H1 (cell line): ENCODE data around the gene FADD. TPM values are rescaled to one million over a fixed set of nuclear protein-coding genes. Genes with fewer than 3 reads are reported as not detected.

ENCODE experiments used
- CTCF ChIA-PET: fragments of 300-600 bp; sonication (Branson Sonifier 250); formaldehyde crosslinking; loops from one replicate; lab custom pipeline; 2021; ENCODE audit not compliant: partially characterized antibody; lab: Charles Lee
- POLR2A ChIA-PET: fragments of 300-600 bp; sonication (Branson Sonifier 250); formaldehyde crosslinking; loops from one replicate; lab custom pipeline; 2021; ENCODE audit warnings: inconsistent platforms; ENCODE audit not compliant: partially characterized antibody; lab: Charles Lee
- DNase-seq, 2 experiments: peaks; one replicate each; pipeline versions ENCODE4 v3.0.0 to v3.0.0-alpha.2; 2010 to 2022; ENCODE audit warnings: low spot score in 2 of 2, low read depth in 1 of 2, mixed read lengths in 1 of 2
- FAIRE-seq: peaks from 2 replicates; lab custom pipeline; 2011; peaks lifted over from hg19 to GRCh38; lab: Jason Lieb, UNC
- H2AFZ ChIP-seq: 2 replicates; pipeline ENCODE4 v1.8.1; 2012; ENCODE audit warnings: low read length, inconsistent platforms
- H2AK5ac ChIP-seq: 2 replicates; pipeline ENCODE4 v1.6.1; 2013; ENCODE audit warnings: low read depth, low read length
- H2BK120ac ChIP-seq: replicated peaks from 2 replicates; pipeline ENCODE3; 2013; ENCODE audit warnings: low read depth, low read length, inconsistent platforms
- H2BK12ac ChIP-seq: 2 replicates; pipeline ENCODE4 v1.6.1; 2013; ENCODE audit warnings: low read depth, low read length
- H2BK15ac ChIP-seq: 2 replicates; pipeline ENCODE4 v1.6.1; 2013; ENCODE audit warnings: low read length
- H2BK20ac ChIP-seq: 2 replicates; pipeline ENCODE4 v1.6.1; 2013; ENCODE audit warnings: low read length
- H2BK5ac ChIP-seq: 2 replicates; pipeline ENCODE4 v1.6.1; 2013; ENCODE audit warnings: low read depth, low read length
- H3K14ac ChIP-seq: 2 replicates; pipeline ENCODE4 v1.6.1; 2013; ENCODE audit warnings: inconsistent platforms; ENCODE audit not compliant: insufficient read length
- H3K18ac ChIP-seq: 2 replicates; pipeline ENCODE4 v1.6.1; 2013; ENCODE audit warnings: low read length; ENCODE audit errors: extremely low read depth
- H3K23ac ChIP-seq: 2 replicates; pipeline ENCODE4 v1.6.1; 2013; ENCODE audit warnings: inconsistent platforms; ENCODE audit not compliant: insufficient read length
- H3K23me2 ChIP-seq: 2 replicates; pipeline ENCODE4 v1.6.1; 2013; ENCODE audit warnings: low read depth, low read length
- H3K27ac ChIP-seq: 2 replicates; pipeline ENCODE4 v1.6.1; 2011; ENCODE audit warnings: low read depth, low read length, inconsistent platforms
- H3K27me3 ChIP-seq, 4 experiments: replicated peaks in 1 of 4; 1 replicate in 1 of 4; 2 replicates in 3 of 4; pipeline versions ENCODE4 v1.6.1 to v1.8.1; 2011 to 2013; ENCODE audit warnings: low read length in 3 of 4, mild to moderate bottlenecking in 3 of 4, inconsistent platforms in 2 of 4, mixed read lengths in 2 of 4, moderate library complexity in 1 of 4; ENCODE audit not compliant: control insufficient read depth in 3 of 4, insufficient read depth in 3 of 4; ENCODE audit errors: extremely low read depth in 1 of 4
- H3K36me3 ChIP-seq, 4 experiments: 2 replicates each; pipeline versions ENCODE4 v1.6.1 to v1.8.1; 2011 to 2013; ENCODE audit warnings: mild to moderate bottlenecking in 4 of 4, low read length in 3 of 4, moderate library complexity in 2 of 4, control low read depth in 1 of 4, inconsistent platforms in 1 of 4; ENCODE audit not compliant: insufficient read depth in 4 of 4, control insufficient read depth in 2 of 4
- H3K4ac ChIP-seq: replicated peaks from 2 replicates; pipeline ENCODE3; 2013; ENCODE audit warnings: low read length, low read depth, mixed read lengths, inconsistent platforms; ENCODE audit not compliant: insufficient read length
- H3K4me1 ChIP-seq, 4 experiments: replicated peaks in 1 of 4; 1 replicate in 1 of 4; 2 replicates in 3 of 4; pipeline versions ENCODE4 v1.6.1 to v1.8.1; 2011 to 2013; ENCODE audit warnings: low read length in 3 of 4, inconsistent platforms in 2 of 4, mixed read lengths in 1 of 4; ENCODE audit not compliant: insufficient read depth in 4 of 4, control insufficient read depth in 3 of 4
- H3K4me2 ChIP-seq, 2 experiments: 2 replicates each; pipeline versions ENCODE4 v1.6.1 to v1.8.1; 2011 to 2013; ENCODE audit warnings: low read depth in 2 of 2, low read length in 2 of 2, control low read depth in 1 of 2, inconsistent platforms in 1 of 2, mild to moderate bottlenecking in 1 of 2; ENCODE audit not compliant: insufficient read depth in 1 of 2
- H3K4me3 ChIP-seq, 4 experiments: fragments of 200-600, 300-600 bp in 1 of 4; sonication (generic), shearing (Covaris generic), sonication (Bioruptor Twin) in 1 of 4; 2 replicates each; pipeline versions ENCODE4 v1.5.1 to v1.8.1; 2011 to 2016; ENCODE audit warnings: low read length in 4 of 4, low read depth in 3 of 4, control low read depth in 2 of 4, inconsistent platforms in 2 of 4, mild to moderate bottlenecking in 2 of 4, mixed read lengths in 1 of 4, moderate library complexity in 1 of 4; ENCODE audit not compliant: insufficient read depth in 2 of 4; ENCODE audit errors: extremely low read depth in 1 of 4
- H3K56ac ChIP-seq: replicated peaks from 2 replicates; pipeline ENCODE3; 2013; ENCODE audit warnings: low read depth, mild to moderate bottlenecking, mixed read lengths, low read length, inconsistent platforms; ENCODE audit not compliant: insufficient read length
- H3K79me1 ChIP-seq: 2 replicates; pipeline ENCODE4 v1.6.1; 2013; ENCODE audit warnings: low read depth, low read length, control low read depth
- H3K79me2 ChIP-seq, 2 experiments: 2 replicates each; pipeline versions ENCODE4 v1.6.1 to v1.8.1; 2012 to 2013; ENCODE audit warnings: low read length in 2 of 2, mild to moderate bottlenecking in 2 of 2, inconsistent platforms in 1 of 2; ENCODE audit not compliant: insufficient read depth in 2 of 2, control insufficient read depth in 1 of 2
- H3K9ac ChIP-seq, 4 experiments: replicated peaks in 1 of 4; 1 replicate in 1 of 4; 2 replicates in 3 of 4; pipeline versions ENCODE4 v1.6.1 to v1.8.1; 2011 to 2013; ENCODE audit warnings: low read depth in 3 of 4, low read length in 3 of 4, control low read depth in 2 of 4, mild to moderate bottlenecking in 2 of 4, moderate library complexity in 2 of 4, inconsistent platforms in 1 of 4; ENCODE audit errors: extremely low read depth in 1 of 4
- H3K9me3 ChIP-seq, 2 experiments: 2 replicates each; pipeline versions ENCODE4 v1.6.1 to v1.8.1; 2012 to 2013; ENCODE audit warnings: mild to moderate bottlenecking in 2 of 2, moderate library complexity in 2 of 2, control low read depth in 1 of 2, inconsistent platforms in 1 of 2, low read depth in 1 of 2, low read length in 1 of 2, mixed read lengths in 1 of 2; ENCODE audit not compliant: insufficient read depth in 2 of 2
- H4K20me1 ChIP-seq, 2 experiments: replicated peaks in 1 of 2; 2 replicates each; pipeline versions ENCODE3 to v1.8.1; 2011 to 2013; ENCODE audit warnings: inconsistent platforms in 2 of 2, low read length in 2 of 2, mild to moderate bottlenecking in 1 of 2; ENCODE audit not compliant: insufficient read depth in 2 of 2, control insufficient read depth in 1 of 2
- H4K5ac ChIP-seq: 2 replicates; pipeline ENCODE4 v1.6.1; 2013; ENCODE audit warnings: low read length, low read depth, mixed read lengths, inconsistent platforms; ENCODE audit not compliant: insufficient read length
- H4K8ac ChIP-seq: 2 replicates; pipeline ENCODE4 v1.8.0; 2013; ENCODE audit warnings: mild to moderate bottlenecking, moderate library complexity, low read length, inconsistent platforms; ENCODE audit not compliant: insufficient read depth; ENCODE audit errors: extremely low read depth
- H4K91ac ChIP-seq: replicated peaks from 2 replicates; pipeline ENCODE3; 2013; ENCODE audit warnings: low read length, mixed read lengths, inconsistent platforms; ENCODE audit not compliant: insufficient read length
- KDM1A ChIP-seq: fragments of 200-600, 300-600 bp; sonication (generic); IDR thresholded peaks from 2 replicates; pipeline ENCODE4 v1.7.1; 2016; ENCODE audit warnings: mild to moderate bottlenecking, low read length, borderline replicate concordance
- SP4 ChIP-seq: IDR thresholded peaks from 2 replicates; pipeline ENCODE4 v1.6.1; 2012; ENCODE audit warnings: low read length, inconsistent platforms
- WGBS, 2 experiments: shearing (Covaris generic) in 1 of 2; methylation state at CpG; one replicate each; pipeline versions ENCODE4 v1.1.6 to v1.1.7; 2013 to 2015; ENCODE audit warnings: low lambda C conversion rate in 2 of 2, mixed read lengths in 2 of 2, inconsistent platforms in 1 of 2, low coverage in 1 of 2, missing lambda C conversion rate in 1 of 2; ENCODE audit not compliant: insufficient replicate concordance in 2 of 2, insufficient coverage in 1 of 2, insufficient read length in 1 of 2; ENCODE audit errors: extremely low coverage in 1 of 2, missing lambda C conversion rate in 1 of 2; 5-methylcytosine and 5-hydroxymethylcytosine counted together
- polyA plus RNA-seq, 7 experiments: library from polyadenylated mRNA; depleted of rRNA in 3 of 7; stranded (reverse) in 5 of 7; unstranded in 2 of 7; fragments of >200 nt in 5 of 7; fragments of 200-250 nt in 2 of 7; gene quantifications; 1 replicate in 5 of 7; 2 replicates in 1 of 7; 4 replicates in 1 of 7; pipeline versions ENCODE4 v1.2.1 to v1.2.3, GENCODE V29; 2011 to 2013; ENCODE audit warnings: missing spikeins in 2 of 7, mixed read lengths in 2 of 7
- total RNA-seq: library from RNA; stranded (reverse); fragmentation: NEBNext Ultra II Directional; extraction: Animal tissue kit (Norgen Biotek cat#: 25700); gene quantifications from 2 replicates; pipeline ENCODE4 v1.2.1, GENCODE V29; 2021

Gene FADD
- total and polyA plus RNA-seq, 2 of the 8 experiments (the other 6 are each of a cell fraction or from before 2014, with no cell fraction given) = 29.0 to 43.9 TPM

- no peak overlapping the region for H4K5ac ChIP-seq
- H3K23me2 ChIP-seq = no peaks in the 10 kb centered on the region
- no peaks in the 10 kb centered on the region for H3K9me3 ChIP-seq
- H3K36me3 ChIP-seq = no peaks in the 10 kb centered on the region
- 87% methylated on average over 8 of the region's 8 CpGs; no CpG with 5 or more reads in 1 of the 2 experiments for WGBS, 2 experiments
- H3K4me2 ChIP-seq = no peak overlapping the region
- H2AFZ ChIP-seq = no peak overlapping the region
- no peak overlapping the region for H2BK5ac ChIP-seq
- H3K4ac ChIP-seq = no peak overlapping the region
- H3K56ac ChIP-seq = no peak overlapping the region
- TF ChIP-seq KDM1A = no peak
- TF ChIP-seq SP4 = no peak
- FAIRE-seq (no peak), DNase-seq (no peak)
- no peak overlapping the region for H4K91ac ChIP-seq
- no peaks in the 10 kb centered on the region for H3K79me1 ChIP-seq
- H3K4me3 ChIP-seq = no peak overlapping the region
- H3K23ac ChIP-seq = no peak overlapping the region
- no peak overlapping the region for H3K9ac ChIP-seq
- no peak overlapping the region for H3K27ac ChIP-seq
- H2BK20ac ChIP-seq = no peak overlapping the region; the same call in 1 of the 2 replicates
- H2AK5ac ChIP-seq = no peak overlapping the region
- H2BK120ac ChIP-seq = no peak overlapping the region
- CTCF ChIA-PET = interaction anchor here (0.8 to 2.1 kb wide), 2 partner anchors 18 to 20 kb away, joined by 3 to 7 read pairs; no protein-coding TSS in a partner anchor
- H4K8ac ChIP-seq = no peak overlapping the region
- H3K4me1 ChIP-seq = 0 out of 7 replicates have a peak, but pooled peaks cover 0 to 5% (median 0%) of the 10 kb centered on the region in 4 experiments
- no peak overlapping the region for H3K18ac ChIP-seq
- no peak overlapping the region for H2BK12ac ChIP-seq
- H3K27me3 ChIP-seq = no peaks in the 10 kb centered on the region; a peak in 1 of 7 replicates
- POLR2A ChIA-PET = interaction anchor here (1.0 kb wide), 1 partner anchor 16 kb away, joined by 3 read pairs; no protein-coding TSS in a partner anchor
- H2BK15ac ChIP-seq = no peak overlapping the region
- H3K79me2 ChIP-seq = no peaks in the 10 kb centered on the region
- no peaks in the 10 kb centered on the region for H4K20me1 ChIP-seq
- no peak overlapping the region for H3K14ac ChIP-seq
These were observed 43.1 kb downstream of the FADD start for GRCh38 chr11:70246196-70246595.
